NCI-H345 treated with DMSO at 0.1 percent for 48 hours (cell line): ENCODE data around the gene EPB41L4A.

Source experiments
- DNase-seq: peaks from one replicate; lab custom pipeline; 2025; ENCODE audit not compliant: unreplicated experiment; lab: John Stamatoyannopoulos, UW

Gene EPB41L4A

DNA sequence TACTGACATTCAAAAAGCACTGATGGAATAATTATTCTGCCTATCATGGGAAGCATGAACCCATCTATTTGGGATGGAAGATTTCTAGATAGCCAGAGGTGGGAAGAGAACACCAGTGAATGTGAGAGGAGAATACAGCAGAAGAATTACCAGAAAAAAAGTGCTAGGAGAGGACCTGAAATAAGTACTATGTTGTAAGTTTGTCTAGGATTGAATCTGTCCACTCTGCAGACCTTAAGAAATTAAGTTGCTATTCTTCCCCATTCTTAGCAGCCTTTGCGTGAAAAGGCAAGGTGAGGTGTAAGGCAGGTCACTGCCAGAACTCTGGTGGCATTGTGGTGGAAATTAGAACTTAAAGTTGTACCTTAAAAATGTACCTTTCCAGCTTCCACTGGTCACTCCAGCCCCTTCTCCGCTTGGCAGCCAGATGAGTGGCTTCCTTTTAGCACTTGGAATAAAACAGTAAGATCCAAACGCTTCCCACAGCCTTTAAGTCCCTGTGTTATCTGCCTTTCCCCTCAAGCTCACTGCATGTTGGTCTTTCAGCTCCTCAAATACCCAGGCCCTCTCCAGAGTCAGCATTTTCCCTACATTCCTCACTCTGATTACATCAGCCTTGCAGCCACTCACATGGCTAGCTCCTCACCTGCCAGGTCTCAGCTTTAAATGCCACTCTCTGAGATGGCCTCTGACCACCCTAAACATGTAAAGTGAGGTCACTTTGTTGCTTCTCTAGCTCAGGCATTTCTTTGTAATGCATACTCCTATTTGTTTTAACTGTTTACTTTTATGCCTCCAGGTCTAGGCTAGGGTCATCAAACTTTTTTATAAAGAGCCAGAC lies 253.0 kb downstream of the EPB41L4A start:
- DNase-seq = no peak

DNA sequence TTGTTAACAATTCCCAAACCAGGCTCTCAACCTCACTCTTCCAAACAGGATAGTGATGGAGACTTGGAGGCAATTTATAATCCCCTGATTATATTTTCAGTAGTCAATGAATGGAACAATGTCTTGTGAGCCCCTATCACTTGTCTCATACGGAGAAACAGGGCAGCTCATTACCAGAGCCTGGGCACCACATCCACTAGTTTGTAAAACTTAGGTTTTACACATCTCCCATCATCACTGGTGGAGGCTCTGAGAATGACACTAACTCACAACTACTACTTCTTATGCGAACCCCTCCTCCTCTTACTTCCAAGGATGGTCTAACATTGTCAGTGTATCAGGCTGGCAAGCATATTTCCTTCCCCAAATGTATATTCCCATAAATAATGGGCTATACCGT lies 253.7 kb downstream of the EPB41L4A start:
- no peak for DNase-seq

DNA sequence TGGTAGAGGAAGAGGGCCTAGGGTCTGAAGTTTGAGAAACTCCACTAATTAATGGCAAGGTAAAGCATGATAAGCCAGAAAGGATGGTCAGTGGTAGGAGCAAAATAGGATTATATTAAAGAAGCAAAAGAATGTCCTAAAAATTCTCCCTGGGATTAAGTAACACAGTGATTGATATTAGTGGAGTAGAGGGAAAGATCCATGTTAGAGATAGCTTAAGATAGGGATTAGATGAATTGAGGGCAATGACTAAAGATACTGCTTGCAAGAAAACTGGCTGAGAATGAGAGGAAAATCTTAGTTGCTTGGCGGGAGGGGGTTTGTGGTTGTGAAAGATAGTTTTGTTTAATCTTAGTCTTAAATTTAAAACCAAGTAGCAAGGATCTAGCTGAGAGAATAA lies 255.6 kb downstream of the EPB41L4A start:
- no peak for DNase-seq

DNA sequence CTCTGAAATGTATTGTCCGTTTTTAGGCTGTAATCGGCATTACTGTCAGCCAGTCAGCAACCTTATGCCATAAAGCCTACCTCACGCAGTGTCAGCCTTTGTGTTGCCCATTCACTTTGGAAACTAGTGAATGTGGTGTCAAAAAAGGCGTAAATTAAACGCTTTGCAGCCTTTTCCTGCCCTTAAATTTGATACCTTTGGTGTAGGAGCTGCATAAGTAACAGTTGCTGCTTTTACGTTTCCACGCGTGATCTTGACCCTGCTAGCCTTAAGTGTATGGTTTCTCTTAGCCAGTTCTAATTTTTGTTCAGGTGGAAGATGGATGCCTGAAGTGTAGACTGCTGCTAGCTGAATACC lies 257.7 kb downstream of the EPB41L4A start:
- no peak for DNase-seq

DNA sequence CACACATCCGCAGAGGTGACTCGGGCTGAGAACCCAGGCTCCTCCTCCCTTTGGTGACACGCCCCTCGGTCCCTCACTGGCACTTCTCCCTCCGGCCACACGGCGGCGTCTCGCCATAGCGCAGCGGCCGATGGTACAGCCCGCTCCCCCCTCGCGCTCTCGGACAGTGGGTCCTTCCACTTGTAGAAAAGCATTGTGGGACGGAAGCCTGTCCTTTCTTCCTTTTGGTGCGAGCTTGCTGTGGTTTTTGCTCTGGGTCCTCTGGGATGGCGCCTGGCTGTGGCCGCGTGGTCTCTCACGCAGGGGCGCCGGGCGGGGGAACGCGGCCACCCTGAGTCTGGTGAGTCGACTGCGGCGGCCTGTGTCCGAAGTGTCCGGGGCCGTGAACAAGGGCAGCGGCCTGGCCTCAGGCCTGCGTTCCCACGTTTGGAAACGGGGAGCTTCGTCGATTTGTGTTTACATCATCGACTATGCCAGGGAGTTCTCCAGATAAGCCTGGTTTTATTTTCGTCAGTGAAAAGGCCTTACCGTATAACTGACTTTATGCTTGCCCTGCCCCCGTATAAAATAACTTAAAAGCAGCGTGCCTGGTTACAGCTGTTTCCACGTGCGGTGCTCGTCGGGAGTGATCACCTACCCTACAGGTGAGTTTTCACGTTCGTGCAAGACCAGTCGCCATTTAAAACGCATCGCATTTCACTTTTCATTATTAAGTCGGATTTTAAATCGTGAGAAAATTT lies 258.3 kb downstream of the EPB41L4A start:
- DNase-seq = peak; percentile 56

DNA sequence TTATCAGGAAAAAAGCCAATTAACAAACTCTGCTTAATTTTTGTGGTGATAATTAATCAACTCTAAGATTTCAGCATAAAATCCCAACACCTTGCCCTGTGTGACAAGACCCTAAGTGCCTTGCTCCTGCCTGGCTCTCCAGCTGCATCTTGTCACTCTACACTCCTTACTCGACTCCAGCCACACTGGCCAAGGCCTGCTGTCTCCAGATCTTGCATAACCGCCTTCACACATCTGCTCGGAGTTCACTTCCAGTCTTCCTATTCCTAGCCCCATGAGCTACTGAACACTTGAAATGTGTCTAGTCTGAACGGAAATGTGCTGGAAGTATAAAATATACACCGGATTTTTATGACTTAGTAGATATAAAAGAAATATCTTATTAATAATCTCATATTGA lies 259.6 kb downstream of the EPB41L4A start:
- DNase-seq = no peak

DNA sequence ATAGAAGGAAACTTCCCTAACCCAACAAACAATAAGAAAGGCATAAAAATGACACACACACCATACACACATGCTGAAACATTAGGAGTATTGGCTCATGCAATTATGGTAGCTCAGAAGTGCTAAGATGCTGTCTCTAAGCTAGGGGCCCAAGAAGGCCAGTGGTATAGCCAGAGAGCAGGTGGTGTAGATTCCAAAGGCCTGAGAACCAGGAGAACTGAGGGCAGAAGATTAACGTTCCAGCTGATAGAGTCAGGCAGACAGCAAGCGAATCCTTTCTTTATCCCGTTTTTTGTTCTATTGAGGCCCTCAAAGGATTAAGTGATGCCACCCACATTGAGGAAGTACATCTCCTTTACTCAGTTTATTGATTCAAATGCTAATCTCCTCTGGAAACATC lies 262.9 kb downstream of the EPB41L4A start:
- no peak for DNase-seq

DNA sequence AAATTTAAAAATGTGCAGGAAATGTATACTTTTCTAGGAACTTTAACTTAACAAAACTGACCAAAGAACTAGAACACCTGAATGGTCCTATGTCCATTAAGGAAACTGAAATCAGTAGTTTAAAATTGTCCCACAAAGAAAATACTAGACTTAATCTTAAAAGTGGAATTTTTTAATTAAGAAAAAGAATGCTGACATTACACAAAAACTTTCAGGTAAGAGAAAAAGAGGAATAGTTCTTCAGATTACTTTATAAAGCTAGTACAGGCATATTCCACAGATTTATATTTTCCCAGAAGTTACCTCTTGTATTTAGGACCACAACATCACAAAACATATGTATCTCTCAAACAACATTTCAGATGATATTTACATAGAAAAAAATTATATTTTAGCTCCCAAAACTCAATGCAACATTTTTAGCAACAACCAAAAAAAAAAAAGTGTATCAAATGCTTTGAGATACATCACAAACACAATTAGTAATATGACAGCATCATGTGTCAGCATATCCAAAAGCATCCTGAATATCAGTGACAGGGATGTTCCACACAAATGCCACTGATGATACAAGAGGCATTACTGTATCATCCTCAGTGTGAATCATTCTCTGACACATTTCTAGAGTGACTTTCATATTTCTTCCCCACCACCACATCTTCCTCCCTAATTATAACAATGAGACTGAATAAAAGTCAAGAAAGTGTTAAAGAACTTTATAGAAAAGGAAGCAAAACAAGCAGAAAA lies 264.0 kb downstream of the EPB41L4A start:
- no peak for DNase-seq

DNA sequence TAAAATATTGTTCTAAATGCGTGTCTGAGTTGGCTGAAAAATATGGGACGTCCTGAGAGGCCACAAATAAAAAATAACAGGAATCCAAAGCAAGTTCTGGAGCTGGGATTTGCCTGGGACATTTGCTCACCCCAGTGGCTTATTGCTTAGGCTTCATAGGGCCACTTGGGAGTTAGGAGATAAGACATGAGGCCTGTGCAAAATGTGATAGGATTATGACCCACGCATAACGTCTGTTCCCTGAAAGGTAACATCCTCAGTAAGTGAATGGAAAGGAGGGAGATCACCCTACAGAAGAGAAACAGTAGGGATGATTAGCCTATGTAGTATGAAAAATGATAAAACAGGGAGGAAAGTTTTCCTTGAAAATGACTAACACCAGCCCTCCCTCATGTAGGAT lies 269.4 kb downstream of the EPB41L4A start:
- no peak for DNase-seq

DNA sequence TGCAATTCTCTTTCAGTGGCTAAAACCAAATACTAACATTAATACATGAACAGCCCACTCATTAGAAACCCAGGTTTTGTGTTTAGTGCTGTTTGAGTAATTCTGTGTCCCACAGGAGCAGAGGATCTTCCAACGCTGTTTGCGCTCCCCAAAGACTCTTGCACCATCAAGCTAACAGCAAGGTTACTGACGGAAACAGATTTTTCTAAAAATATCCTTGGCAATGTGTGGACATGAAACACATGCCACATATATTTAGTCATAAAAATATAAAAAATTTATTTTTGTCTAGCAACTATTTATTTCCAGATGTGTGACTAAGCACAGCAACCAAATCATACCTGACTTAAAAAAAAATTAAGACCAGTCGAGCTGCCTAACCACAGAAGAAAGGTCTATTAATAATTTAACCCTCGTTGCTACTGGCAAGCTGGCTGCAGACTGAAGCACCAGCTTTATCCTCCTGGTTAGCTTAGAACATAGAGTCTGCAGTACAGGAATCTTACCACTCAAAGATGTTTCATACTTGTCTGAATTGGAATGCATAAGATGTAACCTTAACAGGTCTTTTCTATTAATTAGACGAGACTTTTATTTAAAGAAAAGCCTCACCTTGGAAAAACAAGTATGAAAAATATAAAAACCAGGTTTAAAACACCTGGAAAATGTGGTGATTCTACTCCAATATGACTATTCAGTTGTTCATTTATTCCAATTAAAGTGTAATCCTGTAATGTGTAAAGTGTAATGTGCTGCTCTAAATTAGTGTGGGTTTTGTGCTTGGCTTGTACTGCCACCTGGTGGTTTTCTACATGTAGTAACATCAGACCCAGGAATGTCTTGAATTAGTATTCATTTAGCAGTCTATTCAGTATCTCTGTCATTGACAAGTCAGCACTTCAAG lies 272.5 kb downstream of the EPB41L4A start:
- DNase-seq = peak; percentile 47

DNA sequence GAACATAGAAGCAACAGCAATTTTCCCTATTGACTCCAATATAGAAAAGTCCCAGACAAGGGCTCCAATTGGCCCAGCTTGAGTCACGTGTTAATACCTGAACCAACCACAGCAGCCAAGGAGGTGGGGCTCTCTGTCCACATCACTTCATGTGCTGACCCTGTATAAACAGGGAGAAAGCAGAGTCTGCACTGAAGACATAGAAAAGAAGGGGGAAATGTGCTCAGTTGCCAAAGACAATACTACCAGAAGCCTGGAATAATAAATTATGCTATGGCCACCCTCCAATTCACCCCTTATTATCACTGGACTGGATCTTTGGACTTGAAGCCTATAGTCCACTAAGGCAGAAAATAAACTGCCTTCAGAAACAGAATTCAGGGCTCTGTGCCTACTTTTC lies 275.4 kb downstream of the EPB41L4A start:
- DNase-seq = no peak

DNA sequence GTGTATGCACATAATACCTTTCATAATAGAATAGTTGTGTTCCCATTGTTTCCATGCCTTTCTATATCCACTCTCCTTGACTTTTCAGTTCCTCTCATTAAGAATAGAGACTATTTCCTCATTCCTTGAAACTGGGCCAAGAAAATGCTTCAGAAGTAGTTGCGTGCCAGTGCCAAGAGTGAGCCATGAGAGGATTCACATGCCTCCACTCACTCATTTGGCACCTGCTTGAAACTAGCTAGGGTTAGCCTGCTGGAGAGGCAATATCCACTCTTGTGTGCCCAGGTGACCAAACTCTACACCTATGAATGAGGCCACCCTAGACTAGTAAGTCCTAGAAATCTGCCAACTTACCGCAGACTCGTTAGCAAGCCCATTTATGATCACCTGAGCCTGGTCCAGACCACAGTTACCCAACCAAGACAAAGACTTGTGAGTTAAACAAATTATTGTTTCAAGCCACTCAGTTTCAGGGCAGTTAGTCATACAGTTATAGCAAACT lies 276.3 kb downstream of the EPB41L4A start:
- DNase-seq = no peak

DNA sequence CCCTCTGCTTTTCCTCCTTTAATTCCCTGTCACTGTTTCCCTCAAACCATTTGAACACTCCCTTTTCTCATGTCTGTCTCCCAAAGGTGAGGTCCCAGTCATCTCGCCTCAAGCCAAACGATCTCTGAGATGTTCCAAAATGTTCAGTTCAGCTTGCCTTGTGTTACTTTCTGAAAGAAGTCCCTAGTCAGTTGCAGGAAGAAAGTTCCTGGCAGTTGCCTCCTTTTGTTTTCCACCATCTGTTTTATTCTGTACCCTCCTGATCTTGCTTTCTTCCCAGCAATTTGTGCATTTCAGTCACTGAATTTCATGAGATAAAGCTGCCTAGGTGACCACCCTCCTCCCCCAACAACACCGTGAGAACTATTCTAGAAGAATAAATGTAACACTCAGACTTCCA lies 277.5 kb downstream of the EPB41L4A start:
- no peak for DNase-seq

DNA sequence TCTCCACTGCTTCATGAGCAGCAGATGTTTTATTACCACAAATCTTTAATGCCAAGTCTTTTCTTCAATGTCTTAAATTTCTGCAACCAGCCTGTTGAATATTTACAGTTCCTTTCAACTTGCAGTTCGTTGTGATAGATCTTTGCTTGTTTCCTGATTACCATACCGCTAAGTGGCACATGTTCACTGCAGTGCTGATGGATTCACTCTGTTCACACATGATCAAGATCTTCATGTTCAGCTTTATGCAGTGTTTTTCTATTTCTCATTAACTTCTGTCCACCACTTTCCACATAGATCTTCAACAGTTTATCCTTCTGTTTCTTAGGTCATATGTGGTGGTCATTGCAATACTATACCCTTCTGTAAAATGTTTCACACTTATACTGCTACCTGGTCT lies 280.6 kb downstream of the EPB41L4A start:
- DNase-seq = no peak

DNA sequence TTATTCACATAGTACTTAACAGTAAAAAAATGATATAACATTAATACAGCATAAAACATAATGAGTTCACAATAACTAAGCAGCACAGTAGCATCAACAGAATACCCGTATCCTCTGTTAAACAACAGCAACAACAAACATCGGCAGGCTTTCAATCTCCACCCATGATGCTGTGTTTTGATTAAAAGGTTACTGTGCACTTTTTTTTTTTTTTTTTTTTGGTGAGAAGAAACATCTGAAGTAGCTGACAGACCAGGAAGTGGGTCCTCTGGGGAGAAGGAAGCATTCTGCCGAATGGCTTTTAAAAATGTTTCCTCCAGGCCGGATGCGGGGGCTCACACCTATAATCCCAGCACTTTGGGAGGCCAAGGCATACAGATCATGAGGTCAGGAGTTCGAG lies 282.3 kb downstream of the EPB41L4A start:
- DNase-seq = no peak

DNA sequence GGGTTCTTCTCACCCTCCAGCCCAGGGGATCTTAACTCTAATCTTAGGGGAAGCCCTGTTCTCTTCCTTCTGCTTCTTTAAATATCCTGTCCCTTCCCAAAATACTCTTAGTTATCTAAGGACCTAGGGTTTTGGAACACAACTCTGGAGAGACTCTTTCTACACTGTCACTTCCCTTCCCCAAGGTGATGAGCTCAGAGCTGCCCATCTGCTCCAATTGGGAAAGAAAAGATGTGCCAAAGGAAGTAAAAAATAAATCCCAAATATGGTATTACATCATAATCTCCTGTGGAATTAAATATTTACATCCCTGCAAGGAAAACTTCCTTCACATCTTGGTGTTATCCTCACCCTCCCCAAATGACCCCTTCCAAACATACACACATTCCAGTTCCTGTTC lies 291.2 kb downstream of the EPB41L4A start:
- DNase-seq = no peak

DNA sequence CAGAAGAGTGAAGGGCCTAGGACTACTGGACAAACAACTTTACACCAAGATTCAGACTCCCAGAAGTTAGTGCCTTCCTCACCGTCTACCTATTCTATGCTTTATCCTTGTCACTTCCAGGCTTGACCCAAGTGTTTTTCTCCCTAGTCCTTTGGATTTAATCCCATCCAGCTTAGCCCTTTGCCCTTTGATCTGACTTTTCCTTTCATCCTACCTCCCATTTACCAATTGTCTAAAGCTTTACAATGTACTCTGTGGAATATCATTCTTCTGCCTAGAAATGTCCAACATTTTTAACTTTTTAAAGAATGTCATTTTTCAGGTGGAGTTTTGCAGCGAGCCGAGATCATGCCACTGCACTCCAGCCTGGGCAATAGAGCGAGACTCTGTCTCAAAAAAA lies 292.1 kb downstream of the EPB41L4A start:
- DNase-seq = no peak

DNA sequence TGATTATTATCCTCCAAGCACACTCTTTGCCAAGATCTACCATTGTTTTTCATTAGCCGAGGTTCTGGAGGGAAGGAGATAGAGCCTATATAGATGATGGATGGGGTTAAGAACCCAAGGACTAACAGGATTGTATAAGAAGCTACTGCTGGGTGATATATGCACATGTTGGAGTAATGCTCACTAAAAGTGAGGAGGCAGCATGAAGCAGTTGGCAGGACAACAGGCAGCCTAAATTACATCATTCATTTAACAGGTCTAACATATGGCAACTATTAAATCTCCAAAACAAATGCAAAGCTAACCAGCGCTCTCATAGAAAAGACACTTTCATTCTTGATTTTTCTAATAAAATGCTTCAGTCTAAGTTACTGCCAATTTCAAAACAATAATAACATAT lies 293.2 kb downstream of the EPB41L4A start:
- no peak for DNase-seq

DNA sequence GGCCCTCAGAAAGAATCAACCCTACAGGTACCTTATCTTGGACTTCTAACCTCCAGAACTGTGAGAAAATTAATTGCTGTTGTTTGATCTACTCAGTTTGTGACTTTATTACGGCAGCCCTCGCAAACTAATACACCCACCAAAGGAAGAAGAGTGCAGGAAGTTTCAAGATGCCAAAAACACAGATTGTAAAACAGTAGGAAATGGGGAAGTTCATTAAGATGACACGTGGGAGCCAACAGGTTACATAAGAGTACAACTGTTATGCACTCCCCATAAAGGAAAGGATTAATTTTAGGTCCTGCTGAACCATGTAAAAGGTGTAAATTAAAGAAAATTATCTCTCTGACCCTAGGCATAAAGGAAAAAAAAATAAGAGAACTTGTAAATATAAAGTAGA lies 294.3 kb downstream of the EPB41L4A start:
- no peak for DNase-seq

DNA sequence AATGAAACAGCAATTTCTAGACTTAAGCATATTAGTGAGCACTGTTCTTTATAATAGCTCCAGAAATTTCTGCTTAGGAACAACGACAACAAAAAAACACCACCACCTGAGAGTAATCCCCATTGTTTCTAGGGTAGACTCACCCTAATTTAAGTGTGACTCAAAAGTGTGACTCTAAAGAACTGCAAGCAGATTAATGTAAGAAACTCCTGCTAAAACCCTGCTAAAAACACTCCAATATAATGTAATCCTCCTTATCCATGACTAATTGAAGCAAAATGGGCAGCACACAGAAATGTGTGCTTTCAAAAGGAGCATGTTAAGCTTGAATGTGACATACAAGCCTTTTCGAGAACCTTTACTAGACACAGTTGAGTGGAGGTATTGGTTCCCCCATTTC lies 296.0 kb downstream of the EPB41L4A start:
- DNase-seq = no peak

DNA sequence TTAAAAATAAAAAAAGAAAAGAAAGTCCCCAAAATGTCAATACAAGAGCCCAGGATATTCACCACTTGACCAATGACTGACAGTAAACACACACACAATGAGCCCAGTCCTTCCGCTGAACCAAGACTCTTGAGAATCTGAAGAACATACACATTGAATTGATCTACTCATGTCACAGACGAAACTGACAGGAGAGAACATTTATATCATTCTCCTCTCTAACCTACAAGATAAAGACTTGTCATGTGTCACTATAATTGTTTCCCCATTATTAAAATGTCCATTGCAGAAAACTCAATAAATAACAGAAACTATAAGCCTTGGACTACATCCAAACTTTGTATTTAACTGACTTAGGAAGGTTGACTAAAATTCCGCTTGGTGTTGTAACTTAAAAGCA lies 296.7 kb downstream of the EPB41L4A start:
- no peak for DNase-seq
